Neural progenitor cell (in vitro differentiated cells): Measurements from ENCODE around the gene RCSD1.

Source experiments
- CTCF ChIP-seq: fragments of 200-600 bp; sonication (generic); IDR thresholded peaks from 2 replicates; pipeline ENCODE4 v1.5.1; 2017; ENCODE audit warnings: antibody characterized with exemption, mild to moderate bottlenecking
- EZH2 ChIP-seq: fragments of 200-600 bp; sonication (generic); IDR thresholded peaks from 2 replicates; pipeline ENCODE4 v1.6.1; 2017; ENCODE audit warnings: antibody characterized with exemption, mild to moderate bottlenecking, moderate library complexity
- EZH2phosphoT487 ChIP-seq: fragments of 200-600 bp; sonication (generic); IDR thresholded peaks from 2 replicates; pipeline ENCODE4 v1.6.1; 2017; ENCODE audit warnings: antibody characterized with exemption

DNA sequence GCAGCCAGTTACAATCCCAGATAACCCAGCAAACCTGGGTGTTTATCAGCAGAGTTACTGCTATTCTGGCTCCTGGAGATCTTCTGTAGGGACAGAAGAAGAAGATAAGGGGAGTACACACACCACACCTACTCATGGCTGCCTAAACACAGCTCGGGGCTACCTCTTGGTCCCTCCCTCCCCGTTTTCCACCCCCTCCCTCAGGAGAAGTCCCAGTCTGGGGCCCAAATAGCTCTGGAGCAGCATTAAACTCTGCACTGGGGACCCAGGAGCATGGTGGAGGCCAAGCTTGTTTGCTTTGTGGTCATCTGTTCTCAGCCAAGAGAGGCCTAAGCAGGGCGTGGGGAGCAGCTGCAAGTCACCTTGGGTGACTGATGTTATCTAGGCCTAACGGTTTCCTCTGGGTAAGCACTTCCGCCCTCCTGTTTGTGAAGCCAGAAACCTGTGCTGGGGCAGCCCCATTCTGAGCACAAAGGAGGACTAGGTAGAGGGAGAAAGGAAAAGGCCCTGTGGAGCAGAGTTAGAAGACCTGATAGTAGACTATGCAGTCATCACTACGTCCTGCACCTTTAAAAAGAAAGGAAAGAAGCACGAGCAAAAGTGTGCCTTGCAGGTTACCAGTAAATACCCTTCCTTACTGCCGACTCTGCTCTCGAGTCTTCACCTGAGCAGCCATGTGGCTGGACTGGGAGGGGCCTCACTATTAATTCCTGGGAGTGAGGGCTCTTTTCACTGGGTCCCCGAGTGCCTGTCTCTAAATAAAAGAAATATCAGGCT is 2.0 kb upstream of the RCSD1 start:
- TF ChIP-seq CTCF: no peak
- no peak for TF ChIP-seq EZH2
- no peak for TF ChIP-seq EZH2phosphoT487
